Stimulated activated CD8-positive, alpha-beta memory T cell treated with anti-CD3 and anti-CD28 coated beads, Interleukin-7, amount 100 ng/mL, for 1 hour (primary cell): ENCODE results near the gene CSTF1.

Experiments
- DNase-seq, 2 donors: peaks; one replicate each; pipeline ENCODE4 v3.0.0-alpha.2; 2020; ENCODE audit warnings: low read depth in 2 of 2

CSTF1 gene

GRCh38 chr20:56429502-56429901 is 37.1 kb downstream of the CSTF1 start:
- DNase-seq: no peak

DNA sequence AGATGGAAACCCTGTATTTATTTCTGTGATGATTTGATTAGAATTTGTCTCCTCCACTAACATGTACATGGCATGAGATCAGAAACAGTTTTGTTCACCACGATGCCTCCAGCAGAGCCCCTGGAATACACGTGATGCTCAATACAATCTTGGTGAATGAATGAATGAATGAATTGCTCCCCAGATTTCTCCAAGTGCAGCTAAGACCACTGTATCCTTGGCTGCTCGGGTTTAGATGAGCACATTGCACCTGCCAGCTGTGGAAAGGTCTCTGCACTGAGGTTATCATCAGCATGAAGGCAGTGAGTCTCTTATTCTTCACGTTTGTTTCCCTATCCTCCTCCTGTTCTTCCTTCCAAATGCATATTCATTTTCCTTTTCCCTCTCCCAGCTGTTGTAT is 37.5 kb downstream of the CSTF1 start:
- no peak for DNase-seq

DNA sequence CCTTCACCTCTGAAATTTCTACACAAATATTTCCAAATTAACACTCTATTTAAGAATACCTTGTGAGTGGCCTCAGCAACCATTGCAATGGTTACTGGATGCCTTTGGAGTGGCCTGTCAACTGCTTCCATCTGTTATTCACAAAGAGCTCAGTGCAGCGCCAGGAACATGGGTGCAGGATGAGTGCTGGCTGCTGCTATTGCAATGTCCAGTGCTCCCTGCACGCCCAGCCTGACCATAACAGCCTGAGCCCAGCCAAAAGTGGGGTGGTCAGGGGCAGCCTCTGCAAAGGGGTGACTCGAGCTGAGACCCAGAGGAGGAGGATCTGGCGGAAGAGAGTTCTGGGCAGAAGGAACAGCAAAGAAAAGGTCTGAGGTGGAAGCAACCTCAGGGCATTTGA is 38.0 kb downstream of the CSTF1 start:
- DNase-seq: no peak

DNA sequence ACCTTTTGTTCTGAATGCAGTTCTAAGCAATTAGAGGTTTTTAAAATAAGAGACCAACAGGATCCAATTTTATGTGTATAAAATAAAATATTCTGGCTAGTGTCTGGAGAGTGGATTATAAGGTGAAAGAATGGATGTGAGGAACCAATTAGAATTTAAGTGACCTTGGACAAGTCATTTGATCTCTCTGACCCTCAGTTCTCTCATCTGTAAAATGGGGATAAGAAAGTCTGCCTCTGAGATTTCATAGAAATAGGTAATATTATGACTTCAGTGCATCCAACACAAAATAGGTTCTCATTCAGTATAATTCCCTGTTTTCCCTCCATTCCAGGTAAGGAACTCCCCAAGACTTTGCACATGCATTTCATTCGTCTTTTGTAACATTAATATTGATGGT is 38.5 kb downstream of the CSTF1 start:
- no peak for DNase-seq

DNA sequence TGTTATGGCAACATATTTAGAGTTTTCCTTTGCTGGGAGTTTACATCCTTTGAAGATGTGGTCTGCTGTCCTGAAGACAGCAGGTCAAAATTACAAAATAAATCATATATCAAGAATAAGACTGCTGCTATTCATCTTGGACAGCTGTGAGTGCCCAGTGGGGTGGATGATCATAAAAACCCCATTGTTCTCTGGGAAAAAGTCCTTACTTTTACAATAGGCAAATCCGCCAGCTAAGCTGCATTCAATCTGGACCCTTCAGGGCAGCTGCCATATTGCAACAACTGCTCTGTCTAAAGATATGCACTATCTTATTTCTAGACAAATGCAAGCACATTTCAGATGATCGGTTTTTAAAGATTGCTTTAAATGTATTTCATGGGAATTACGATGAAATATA is 39.0 kb downstream of the CSTF1 start:
- no peak for DNase-seq

DNA sequence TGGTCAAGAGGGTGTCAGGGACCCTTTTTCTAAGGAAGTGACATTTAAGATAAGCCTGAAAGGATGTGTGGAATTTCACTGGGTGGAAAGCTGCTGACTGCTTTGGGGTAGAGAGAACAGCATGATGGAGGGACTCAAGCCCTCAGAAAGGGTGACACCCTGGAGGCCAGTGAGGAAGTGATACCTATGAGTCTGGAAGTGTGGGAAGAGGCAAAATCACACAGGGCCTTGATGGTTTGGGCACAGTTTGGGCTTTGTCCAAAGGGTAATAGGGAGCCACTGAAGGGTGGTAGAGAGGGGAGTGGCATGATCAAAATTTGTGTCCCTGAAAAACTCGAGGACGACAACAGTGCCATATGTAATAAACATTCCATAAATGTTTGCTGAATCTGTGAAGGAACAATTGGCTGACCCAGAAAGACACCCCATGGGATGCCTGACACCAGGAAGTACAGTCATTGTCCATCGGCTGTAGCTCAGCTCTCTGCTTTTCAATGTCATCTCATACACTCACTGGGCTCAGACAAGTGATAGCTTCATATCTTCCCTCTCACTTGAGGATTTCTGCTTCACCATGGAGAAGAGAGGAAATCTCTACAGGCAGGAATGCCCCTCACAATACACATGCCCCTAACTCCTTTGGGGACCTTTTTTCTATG is 40.9 kb downstream of the CSTF1 start:
- no peak for DNase-seq

DNA sequence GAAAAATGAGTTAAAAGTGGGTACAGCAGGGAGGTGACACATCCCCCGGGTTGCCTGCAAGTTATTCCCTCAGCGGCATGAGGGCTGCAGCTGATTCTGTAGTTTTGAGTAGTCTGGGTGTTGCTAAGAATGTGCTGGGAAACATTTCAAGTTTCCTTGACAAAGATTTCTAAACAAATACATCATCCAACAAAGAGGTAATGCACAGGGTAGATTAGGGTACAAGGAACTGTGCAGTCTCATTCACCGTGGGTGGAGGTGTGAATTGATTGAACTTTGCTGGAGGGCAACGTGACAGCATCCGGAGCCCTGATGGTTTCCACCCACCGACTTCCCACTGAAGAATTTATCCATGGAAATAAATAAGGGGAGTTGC is 41.4 kb downstream of the CSTF1 start:
- no peak for DNase-seq

GRCh38 chr20:56437196-56437960 is 44.9 kb downstream of the CSTF1 start:
- no peak for DNase-seq

- DNase-seq: no peak
These were observed 45.8 kb downstream of the CSTF1 start for GRCh38 chr20:56438284-56438683.

- no peak for DNase-seq
These were observed 47.4 kb downstream of the CSTF1 start for GRCh38 chr20:56439771-56440291.

DNA sequence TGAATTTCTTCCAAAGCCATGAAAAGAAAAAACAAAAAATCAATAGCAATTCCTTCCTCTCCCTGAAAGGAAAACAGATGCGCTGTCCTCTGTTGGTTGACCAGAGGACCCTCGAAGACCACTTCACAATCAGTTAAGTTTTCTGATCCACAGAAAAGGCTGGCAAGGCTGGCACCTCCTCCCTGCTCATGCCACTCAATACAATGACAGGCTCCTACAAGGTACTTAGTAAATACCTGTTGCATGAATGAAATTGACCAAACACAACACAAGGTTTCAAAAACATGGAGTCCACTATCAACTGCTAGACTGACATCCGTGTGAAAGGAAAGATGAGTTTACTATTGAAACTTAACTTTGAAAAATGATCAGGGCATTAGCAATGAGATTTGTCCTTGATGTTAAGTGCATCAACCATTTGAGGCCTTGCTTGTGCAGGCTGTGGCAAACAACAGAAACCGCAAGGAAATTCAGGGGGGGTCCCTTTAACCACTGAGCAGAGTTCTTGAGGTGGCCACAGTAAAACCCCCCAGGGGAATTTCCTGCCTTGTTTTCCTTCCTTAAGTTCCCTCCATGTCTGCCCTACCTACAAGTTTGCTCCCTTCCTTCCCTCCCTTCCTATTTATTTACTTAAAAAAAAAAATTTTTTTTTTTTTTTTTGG is 48.0 kb downstream of the CSTF1 start:
- peak; percentile 19 to 53 for DNase-seq

DNA sequence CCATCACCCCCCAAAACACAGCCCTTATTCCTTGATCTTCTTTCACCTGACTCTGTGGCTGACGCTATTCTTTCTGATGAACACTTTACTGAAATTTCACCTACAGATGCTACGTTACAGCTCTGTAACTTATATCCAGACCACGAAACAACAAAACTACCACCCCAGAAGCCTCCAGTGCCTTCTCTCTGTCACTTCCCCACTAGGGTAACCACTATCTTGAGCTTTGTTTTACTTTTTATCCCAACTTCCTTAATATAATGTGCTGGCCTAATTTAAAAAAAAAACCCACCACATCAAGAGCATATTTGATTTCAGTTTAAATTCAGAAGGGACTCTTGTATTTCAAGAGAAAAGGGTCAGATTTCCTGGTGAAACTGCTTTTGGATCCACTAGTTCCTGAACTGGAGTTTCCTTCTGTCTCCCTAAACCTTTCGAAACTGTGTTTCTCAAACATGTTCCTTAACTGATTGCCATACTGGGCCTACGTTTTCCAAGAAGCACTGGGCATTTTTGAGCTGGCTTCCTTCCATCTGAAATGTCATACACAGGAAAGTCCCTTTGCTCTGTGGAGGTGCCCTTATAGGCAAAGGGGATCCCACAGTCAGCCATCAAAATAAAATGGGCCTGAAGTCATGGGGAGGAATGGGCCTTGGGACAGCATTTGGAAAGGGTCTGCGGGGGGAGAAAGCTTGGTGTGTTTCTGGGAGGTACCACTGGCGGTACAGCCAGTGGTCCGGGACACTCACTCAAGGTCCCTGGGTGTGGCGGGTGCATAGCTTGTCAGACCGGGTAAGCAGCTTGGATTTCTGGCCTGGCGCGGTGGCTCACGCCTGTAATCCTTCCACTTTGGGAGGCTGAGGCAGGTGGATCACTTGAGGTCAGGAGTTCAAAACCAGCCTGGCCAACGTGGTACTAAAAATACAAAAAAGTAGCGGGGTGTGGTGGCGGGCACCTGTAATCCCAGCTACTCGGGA is 50.2 kb downstream of the CSTF1 start:
- DNase-seq: no peak

GRCh38 chr20:56443654-56444540 is 51.5 kb downstream of the CSTF1 start:
- no peak for DNase-seq

GRCh38 chr20:56445130-56445529 is 52.7 kb downstream of the CSTF1 start:
- DNase-seq: no peak

- no peak for DNase-seq
These were observed 53.1 kb downstream of the CSTF1 start for GRCh38 chr20:56445540-56445939.

DNA sequence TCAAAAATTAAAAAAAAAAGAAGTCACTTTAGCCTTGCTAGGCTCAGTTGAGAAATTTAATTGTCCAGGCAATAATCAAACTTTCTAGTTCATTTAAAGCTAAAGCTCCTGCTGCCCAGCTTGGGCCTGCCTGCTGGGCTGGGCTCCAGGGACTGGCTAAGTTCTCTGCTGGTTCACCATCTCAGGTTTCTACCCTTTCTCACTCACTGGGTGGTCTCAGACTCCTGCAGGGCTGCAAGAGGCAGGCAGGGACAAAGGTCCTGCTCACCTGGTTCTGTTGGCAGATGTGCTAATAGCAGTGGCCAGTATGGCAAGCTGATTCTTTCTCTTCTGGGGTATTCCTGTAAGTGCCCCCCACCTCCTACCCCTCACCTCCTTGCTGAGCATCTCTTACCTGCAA is 54.8 kb downstream of the CSTF1 start:
- DNase-seq: no peak

- DNase-seq: no peak
These were observed 57.0 kb downstream of the CSTF1 start for GRCh38 chr20:56449459-56449858.

DNA sequence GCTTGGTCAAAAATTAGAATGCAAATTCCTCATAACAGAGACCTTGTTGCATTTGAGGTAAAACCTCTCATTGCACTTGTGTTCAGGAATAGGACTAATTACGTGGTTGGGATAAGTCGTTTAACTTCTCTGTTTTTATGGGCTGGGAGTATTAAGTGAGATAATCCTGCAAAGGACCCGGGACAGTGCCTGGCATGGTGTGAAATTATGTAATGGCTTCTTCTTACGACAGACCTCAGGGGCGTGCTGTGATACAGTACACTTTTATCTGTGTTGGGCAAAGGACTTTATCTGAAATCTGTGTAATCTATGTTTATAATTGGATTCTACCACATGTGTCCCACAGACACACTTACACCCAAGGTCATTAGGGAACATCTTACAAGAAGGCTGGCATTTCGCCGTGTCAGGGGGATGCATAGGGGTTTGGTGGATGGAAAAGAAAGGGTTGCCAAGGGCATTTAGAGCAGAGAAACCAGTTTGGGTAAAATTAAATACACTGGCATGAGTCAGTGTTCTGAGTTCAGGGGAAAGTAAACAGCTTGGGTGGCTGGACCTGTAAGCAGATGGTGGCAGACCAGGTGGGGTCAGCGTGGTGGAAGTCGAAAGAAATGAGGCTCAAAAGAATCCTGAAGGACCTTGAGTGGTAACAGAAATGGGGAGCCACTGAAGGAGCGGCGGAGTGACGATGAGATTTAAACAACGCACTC is 58.8 kb downstream of the CSTF1 start:
- no peak for DNase-seq

DNA sequence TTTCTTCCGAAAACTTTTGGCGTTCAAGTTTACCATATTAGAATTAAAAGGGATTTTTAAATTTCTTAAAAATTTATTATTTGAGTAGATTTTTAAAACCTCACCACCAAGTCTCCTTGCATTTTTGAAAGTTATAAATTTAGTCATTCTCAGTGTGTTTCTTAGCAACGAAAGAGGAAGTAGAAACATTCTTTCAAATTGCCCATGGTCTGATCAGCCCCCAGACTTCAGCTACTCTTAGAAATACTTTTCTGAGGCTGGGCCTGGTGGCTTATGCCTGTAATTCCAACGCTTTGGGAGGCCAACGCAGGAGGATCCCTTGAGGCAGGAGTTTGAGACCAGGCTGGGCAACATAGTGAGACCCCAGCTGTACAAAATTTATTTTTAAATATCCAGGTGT is 60.9 kb downstream of the CSTF1 start:
- no peak for DNase-seq

- no peak for DNase-seq
These were observed 62.3 kb downstream of the CSTF1 start for GRCh38 chr20:56454754-56455153.
